ENCODE results near the gene MCRS1.

MCRS1 gene

DNA sequence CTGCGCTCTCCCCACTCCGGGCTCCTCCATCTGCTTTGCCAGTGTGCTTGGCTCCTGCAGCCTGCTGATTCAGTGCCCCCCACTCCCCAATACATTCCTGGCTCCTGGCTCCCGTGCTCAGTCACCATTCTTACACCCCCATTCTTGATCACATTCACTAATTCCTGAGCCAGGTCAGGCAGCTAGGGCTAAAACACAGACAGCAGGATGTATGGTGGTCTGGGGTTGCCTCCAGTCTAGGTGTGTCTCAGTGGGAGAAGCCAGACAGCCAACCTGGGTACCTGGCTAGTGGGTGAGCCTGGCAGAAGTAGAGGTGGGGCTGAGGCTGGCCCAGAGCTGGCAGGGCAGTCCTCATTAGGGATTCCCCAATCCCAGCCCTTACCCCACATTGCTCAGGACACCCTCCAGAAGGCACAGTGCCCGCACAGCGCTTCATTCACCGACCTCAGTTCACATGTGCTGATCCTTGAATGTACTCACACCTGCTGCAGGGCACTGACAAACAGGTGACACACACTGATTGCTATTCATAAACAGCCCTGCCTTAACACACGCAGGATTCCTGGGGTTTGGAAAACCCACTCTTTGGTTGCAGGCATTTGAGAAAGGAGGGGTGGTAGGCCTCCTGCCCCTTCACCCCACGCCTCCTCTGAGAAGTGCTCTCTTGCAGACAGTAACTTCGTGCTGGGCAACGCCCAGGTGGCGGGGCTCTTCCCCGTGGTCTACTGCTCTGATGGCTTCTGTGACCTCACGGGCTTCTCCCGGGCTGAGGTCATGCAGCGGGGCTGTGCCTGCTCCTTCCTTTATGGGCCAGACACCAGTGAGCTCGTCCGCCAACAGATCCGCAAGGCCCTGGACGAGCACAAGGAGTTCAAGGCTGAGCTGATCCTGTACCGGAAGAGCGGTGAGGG is 27.5 kb downstream of the MCRS1 start:
- no peak overlapping the region for H3K4me3 ChIP-seq (replicated peaks; ENCODE audit: low read depth, low read length)
- DNase-seq (ENCODE audit: low read depth) = no peak
- TF ChIP-seq, protein P1, sequence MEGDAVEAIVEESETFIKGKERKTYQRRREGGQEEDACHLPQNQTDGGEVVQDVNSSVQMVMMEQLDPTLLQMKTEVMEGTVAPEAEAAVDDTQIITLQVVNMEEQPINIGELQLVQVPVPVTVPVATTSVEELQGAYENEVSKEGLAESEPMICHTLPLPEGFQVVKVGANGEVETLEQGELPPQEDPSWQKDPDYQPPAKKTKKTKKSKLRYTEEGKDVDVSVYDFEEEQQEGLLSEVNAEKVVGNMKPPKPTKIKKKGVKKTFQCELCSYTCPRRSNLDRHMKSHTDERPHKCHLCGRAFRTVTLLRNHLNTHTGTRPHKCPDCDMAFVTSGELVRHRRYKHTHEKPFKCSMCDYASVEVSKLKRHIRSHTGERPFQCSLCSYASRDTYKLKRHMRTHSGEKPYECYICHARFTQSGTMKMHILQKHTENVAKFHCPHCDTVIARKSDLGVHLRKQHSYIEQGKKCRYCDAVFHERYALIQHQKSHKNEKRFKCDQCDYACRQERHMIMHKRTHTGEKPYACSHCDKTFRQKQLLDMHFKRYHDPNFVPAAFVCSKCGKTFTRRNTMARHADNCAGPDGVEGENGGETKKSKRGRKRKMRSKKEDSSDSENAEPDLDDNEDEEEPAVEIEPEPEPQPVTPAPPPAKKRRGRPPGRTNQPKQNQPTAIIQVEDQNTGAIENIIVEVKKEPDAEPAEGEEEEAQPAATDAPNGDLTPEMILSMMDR (IDR thresholded peaks at IDR 0.05; ENCODE audit: low read length, missing control alignments) = no peak

DNA sequence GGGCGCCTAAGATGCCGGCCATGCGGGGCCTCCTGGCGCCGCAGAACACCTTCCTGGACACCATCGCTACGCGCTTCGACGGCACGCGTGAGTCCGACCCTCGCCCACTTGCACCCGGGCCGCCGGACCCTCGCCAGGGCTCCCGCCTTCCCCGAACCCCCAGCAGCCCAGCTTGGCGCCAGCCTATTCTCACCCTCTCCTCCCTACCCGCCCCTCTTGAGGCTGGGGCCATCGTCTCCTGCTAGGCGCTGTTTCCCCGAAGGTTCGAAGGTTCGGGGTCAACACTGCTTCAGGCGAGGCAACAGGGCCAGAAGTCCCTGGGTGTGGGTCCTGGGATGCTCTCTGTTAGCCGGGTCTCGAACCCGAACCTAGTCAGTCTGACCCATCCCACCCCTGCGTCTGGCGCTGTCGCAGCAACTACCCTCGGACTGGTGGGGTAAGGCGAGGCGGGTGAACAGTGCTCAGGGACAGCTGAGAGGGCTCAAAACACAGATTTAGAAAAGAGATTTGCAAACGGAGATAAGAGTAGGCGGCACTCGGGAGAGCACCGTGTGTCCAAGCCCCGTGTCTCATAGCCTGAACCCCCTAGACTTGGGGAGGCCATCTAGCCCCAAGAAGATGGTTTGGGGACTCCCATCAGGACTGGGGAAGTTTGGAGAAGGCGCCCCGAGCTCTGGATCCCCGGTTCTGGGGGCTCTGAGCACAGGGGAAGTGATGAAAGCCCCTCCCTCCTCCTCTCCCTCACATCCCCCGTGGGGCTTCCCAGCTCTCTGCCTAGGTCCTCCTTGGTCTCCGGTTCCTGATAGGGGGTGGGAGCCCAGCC is 28.3 kb downstream of the MCRS1 start:
- TF ChIP-seq, protein P1 (IDR thresholded peaks at IDR 0.05; ENCODE audit: low read length, missing control alignments) = no peak
- no peak for DNase-seq (ENCODE audit: low read depth)
- no peak overlapping the region for H3K4me3 ChIP-seq (replicated peaks; ENCODE audit: low read depth, low read length)

DNA sequence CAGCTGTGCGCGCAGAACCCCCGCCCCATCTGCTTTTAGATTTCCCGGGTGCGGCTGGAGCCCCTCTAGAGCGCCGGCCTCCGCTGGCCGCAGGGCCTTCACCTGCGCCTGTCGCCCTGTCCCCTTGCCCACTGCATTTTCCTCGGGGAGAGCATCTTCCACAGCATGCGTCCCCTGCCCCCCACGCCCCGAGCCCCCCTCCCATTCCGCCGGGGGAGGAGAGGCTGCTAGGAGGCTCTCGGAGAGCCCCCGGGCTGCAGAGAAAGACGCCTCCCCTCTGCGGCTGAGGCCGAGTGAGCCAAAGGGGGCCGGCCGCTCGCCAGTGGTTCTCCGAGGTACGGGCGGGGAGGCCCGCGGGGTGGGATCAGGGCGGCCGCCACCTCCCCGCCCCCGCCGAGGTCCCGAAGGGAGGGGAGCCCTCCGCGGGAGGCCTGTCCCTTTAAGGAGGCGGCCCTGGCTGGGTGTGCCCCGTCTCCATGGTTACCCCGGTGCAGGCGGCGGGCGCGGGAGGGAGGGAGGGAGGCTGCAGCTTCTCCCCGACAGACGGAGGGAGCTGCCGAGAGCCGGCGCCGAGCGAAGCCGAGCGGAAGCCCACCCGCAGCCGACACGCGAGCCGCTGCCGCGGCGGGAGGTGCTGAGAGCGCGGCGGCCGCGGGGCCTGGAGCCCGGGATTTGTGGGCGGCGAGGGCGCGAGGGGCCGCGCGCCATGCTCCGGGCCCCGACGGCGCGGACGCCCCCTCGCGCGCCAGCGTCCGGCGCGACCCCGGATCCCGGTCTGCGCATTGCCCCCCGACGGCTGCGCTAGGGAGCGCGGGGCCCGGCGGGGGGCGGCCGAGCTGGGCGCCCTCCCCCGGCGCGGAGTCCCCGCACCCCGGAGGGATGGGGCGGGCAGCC is 29.2 kb downstream of the MCRS1 start, which contains the start of gene KCNH3:
KCNH3 (plus strand) TSS at position 521 of the 894 bp plus-strand sequence. CDS start 387 bp downstream, outside the sequence.
- H3K4me3 ChIP-seq (replicated peaks; ENCODE audit: low read depth, low read length) = peak within 1 kb of the TSS; percentile 37
- TF ChIP-seq, protein P1 (IDR thresholded peaks at IDR 0.05; ENCODE audit: low read length, missing control alignments) = no peak
- peak; percentile 58 for DNase-seq (ENCODE audit: low read depth)

DNA sequence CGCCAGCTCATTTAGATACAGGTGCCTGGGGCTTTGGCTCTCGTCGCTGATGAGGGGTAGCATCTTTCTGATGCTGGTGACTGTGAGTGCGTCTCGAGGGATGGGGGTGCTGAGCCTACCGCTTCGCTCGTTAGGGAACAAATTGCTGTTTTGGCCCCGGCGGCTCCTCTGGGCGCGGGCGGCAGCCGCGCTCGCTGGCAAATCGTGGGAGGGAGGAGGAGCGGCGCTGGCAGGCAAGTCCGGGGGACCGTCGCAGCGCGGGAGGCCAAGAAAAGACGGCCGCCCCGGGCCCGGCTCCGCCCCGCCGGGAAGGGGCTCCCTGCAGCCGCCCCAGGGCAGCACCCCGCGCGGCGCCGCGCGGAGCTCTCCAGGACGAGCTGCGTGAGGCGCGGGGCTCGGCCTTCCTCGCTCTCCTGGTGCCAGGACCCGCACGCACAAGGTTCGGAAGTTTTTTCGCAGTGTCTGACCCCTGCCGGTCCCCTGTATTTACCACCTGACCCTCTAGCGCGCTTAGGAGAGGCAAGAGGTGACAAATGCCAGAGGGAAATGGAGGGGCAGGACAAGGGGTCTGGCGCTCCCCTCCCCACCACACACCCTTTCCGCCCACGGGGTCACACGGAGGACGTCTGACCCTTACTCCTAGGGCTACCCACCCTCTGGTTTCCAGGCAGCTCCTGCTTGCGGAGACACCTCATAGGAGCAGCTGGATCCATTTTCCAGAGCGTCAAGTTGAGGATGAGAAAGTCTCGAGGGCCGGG is 30.0 kb downstream of the MCRS1 start:
- H3K4me3 ChIP-seq (replicated peaks; ENCODE audit: low read depth, low read length) = peak overlapping the region; percentile 37
- TF ChIP-seq, protein P1 (IDR thresholded peaks at IDR 0.05; ENCODE audit: low read length, missing control alignments) = no peak
- no peak for DNase-seq (ENCODE audit: low read depth)

DNA sequence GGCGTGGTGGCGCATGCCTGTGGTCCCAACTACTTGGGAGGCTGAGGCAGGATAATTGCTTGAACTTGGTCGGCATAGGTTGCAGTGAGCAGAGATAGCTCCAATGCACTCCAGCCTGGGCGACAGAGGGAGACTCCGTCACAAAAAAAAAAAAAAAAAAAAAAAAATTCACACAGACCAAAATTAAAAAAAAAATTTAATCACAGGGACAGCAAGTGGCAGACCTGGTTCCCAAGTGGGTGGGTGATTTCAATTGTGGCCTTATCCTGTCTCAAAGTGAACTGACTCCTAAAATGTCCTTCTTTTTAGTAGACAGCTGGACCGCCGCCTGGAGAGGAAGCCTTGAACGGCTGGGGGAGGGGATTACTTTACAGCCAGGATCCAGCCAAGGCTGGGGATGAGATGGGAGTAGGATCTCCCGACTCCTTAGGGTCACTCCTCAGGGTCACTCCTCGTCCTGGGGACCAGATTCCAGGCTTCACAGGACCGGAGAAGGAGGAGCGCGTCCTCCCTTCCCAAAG is 30.7 kb downstream of the MCRS1 start:
- H3K4me3 ChIP-seq (replicated peaks; ENCODE audit: low read depth, low read length) = peak overlapping the region; percentile 22
- no peak for DNase-seq (ENCODE audit: low read depth)
- TF ChIP-seq, protein P1 (IDR thresholded peaks at IDR 0.05; ENCODE audit: low read length, missing control alignments) = no peak
